Glutamatergic neuron (in vitro differentiated cells): ENCODE results near the gene HOMER3. TPM values are rescaled to one million over a fixed set of nuclear protein-coding genes. Genes with fewer than 3 reads are reported as not detected.
A peak's percentile ranks its signal among the peaks of the same experiment; 100 is the strongest.

ENCODE experiments used
- DNase-seq: peaks from one replicate; pipeline ENCODE4 v3.0.0; 2022
- H3K27ac Mint-ChIP-seq: one replicate; pipeline ENCODE4 v1.8.0; 2020; ENCODE audit warnings: mild to moderate bottlenecking, mixed read lengths, inconsistent platforms; ENCODE audit not compliant: unreplicated experiment
- H3K27me3 Mint-ChIP-seq: one replicate; pipeline ENCODE4 v1.8.0; 2020; ENCODE audit warnings: mild to moderate bottlenecking, moderate library complexity, mixed read lengths, inconsistent platforms; ENCODE audit not compliant: unreplicated experiment
- H3K36me3 Mint-ChIP-seq: one replicate; pipeline ENCODE4 v1.8.0; 2020; ENCODE audit warnings: mild to moderate bottlenecking, mixed read lengths, inconsistent platforms; ENCODE audit not compliant: unreplicated experiment
- H3K4me1 Mint-ChIP-seq: one replicate; pipeline ENCODE4 v1.8.0; 2020; ENCODE audit warnings: mild to moderate bottlenecking, low read depth, mixed read lengths, inconsistent platforms; ENCODE audit not compliant: unreplicated experiment
- H3K4me3 Mint-ChIP-seq: one replicate; pipeline ENCODE4 v1.8.0; 2020; ENCODE audit warnings: mild to moderate bottlenecking, mixed read lengths, inconsistent platforms; ENCODE audit not compliant: unreplicated experiment
- H3K9me3 Mint-ChIP-seq: one replicate; pipeline ENCODE4 v1.8.0; 2020; ENCODE audit warnings: mild to moderate bottlenecking, moderate library complexity, mixed read lengths, inconsistent platforms; ENCODE audit not compliant: unreplicated experiment
- total RNA-seq: library from RNA; stranded (reverse); fragmentation: NEBNext Ultra II Directional; extraction: Animal tissue kit (Norgen Biotek cat#: 25700); gene quantifications from one replicate; pipeline ENCODE4 v1.2.1, GENCODE V29; 2021; ENCODE audit not compliant: unreplicated experiment
- TF ChIP-seq, protein P1 (sequence below): fragments of 200-600 bp; sonication (generic); IDR thresholded peaks from one replicate; pipeline ENCODE4 v1.5.0; 2021; ENCODE audit not compliant: partially characterized antibody, unreplicated experiment

Gene HOMER3
- total RNA-seq, 1 donor from 2014 or later, result 217 TPM

DNA sequence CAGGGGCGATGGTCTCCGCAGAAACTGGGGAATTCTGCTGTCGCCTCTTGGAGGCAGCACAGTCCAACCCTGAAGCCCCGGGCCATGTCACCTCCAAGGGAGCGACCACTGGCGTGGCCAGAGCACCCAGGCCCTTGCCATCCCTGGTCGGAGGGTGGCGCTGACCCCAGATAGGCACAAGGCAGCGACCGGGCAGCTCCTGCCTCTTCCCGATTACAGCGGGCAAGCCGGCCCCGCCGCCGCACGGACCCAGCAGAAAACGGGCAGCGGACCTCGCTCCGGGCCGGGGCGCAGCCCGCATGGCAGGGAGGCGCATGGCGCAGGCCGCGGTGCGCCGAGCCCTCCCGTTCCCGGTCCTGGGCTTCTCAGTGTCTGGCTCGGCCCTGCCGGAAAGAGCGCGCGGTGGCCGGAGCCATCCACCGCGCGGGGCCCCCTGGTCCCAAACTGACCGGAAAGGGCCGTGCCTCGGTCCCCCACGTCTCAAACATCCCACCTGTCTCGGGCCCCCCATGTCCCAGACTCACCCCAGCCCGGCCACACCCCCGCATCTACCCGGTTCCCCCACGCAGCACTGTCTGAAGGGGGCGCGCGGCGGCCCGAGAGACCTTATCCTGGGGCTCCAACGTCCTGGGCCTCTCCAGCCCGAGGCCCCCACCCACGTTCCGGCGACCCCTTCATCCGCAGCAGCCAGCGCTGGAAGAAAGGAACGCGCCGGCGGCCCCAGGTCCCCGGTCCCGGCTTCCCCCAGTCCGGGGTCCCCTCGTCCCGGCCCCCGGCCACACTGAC lies 45.8 kb downstream of the HOMER3 start:
- peaks cover 3% of the 10 kb centered on the region for H3K4me1 Mint-ChIP-seq
- no peaks in the 10 kb centered on the region for H3K36me3 Mint-ChIP-seq
- H3K4me3 Mint-ChIP-seq, result peak overlapping the region; percentile 79
- DNase-seq, result peak; percentile 88
- peaks cover 10% of the 10 kb centered on the region for H3K27me3 Mint-ChIP-seq
- no peak overlapping the region for H3K27ac Mint-ChIP-seq
- TF ChIP-seq, protein P1, sequence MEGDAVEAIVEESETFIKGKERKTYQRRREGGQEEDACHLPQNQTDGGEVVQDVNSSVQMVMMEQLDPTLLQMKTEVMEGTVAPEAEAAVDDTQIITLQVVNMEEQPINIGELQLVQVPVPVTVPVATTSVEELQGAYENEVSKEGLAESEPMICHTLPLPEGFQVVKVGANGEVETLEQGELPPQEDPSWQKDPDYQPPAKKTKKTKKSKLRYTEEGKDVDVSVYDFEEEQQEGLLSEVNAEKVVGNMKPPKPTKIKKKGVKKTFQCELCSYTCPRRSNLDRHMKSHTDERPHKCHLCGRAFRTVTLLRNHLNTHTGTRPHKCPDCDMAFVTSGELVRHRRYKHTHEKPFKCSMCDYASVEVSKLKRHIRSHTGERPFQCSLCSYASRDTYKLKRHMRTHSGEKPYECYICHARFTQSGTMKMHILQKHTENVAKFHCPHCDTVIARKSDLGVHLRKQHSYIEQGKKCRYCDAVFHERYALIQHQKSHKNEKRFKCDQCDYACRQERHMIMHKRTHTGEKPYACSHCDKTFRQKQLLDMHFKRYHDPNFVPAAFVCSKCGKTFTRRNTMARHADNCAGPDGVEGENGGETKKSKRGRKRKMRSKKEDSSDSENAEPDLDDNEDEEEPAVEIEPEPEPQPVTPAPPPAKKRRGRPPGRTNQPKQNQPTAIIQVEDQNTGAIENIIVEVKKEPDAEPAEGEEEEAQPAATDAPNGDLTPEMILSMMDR, result peak; percentile 61
- peaks cover 3% of the 10 kb centered on the region for H3K9me3 Mint-ChIP-seq

DNA sequence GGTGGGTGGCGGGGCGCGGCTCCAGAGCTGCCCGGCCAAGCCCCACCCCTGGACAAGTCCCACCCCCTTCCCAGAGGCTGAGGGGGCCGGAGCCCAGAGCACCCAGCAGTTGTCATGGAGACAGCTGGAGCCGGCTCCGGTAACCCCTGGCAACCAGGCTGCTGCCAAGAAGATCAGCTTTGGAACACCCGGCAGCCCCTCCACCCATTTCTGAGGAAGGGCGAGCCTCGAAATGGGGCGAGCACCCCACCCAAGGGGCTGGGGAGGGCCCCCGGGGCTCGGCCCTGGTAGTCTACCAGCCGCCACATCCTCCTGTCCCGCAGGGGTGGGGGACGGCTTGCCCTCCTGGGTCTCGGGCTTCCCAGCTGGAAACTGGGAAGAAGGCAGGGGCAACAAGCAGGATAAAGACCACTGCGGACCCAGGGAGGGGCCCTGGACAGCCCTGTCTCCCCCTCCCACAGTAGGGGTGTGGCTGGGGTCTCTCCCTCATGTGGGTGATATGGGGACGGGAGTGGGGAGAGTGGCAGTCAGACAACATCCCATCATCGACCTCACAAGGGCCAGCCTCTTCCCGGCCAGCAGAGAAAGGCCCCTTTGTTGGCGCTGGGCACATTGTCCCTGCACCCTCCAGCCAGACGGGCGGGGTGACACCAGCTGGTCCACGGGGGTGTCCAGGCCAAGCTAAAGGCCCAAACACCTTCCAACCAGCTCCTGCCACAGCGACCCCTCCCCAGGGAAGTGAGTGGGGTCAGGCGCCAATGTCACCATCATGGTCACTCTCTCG lies 46.6 kb downstream of the HOMER3 start:
- Mint-ChIP-seq H3K27ac (no peak overlapping the region), H3K36me3 (no peaks in the 10 kb centered on the region), H3K4me1 (peaks cover 3% of the 10 kb centered on the region), H3K9me3 (peaks cover 3% of the 10 kb centered on the region), H3K27me3 (peaks cover 11% of the 10 kb centered on the region), H3K4me3 (peak overlapping the region; percentile 71)
- TF ChIP-seq, protein P1, result no peak
- DNase-seq, result peak; percentile 83

DNA sequence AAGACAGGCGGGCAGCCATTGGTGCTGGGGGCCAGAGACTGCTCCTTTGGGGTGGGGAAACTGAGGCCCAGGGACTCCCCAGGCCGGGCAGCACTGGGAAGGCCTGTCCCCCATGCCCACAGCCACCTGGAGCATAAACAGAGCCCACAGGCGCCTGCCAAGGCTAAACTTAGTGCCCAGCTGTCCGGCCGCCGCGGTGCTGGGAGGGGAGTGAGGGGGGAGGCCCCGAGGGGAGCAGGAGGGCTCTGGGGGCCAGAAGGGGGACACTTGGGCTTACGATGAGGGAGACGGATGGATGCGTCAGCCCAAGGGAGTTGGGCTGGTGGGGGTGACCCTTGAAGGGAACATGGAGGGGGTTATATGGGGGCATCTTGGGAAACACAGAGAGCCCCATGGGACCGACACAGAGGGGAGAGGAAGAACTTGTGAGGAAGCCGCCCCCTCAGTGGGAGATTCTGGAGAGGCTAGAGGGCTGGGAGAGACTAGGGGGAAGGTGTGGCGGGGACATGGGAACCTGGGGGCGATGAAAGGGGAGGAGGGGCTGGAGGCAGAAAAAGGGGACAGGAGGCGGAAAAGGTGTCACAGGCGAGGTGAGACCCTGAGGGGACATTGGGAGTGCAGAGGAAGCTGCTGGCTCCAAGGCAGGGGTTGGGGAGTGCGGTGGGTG lies 47.3 kb downstream of the HOMER3 start:
- Mint-ChIP-seq H3K4me3 (peak overlapping the region; percentile 46), H3K27ac (no peak overlapping the region), H3K4me1 (peaks cover 3% of the 10 kb centered on the region), H3K27me3 (peaks cover 11% of the 10 kb centered on the region), H3K36me3 (no peaks in the 10 kb centered on the region), H3K9me3 (peaks cover 3% of the 10 kb centered on the region)
- DNase-seq, result no peak
- TF ChIP-seq, protein P1, result no peak

- Mint-ChIP-seq H3K4me3 (no peak overlapping the region), H3K9me3 (peaks cover 1% of the 10 kb centered on the region), H3K36me3 (peaks cover 6% of the 10 kb centered on the region), H3K27ac (no peak overlapping the region), H3K27me3 (peaks cover 2% of the 10 kb centered on the region), H3K4me1 (peaks cover 3% of the 10 kb centered on the region)
- TF ChIP-seq, protein P1, result no peak
- DNase-seq, result no peak
These were observed 50.9 kb downstream of the HOMER3 start for GRCh38 chr19:18889949-18890745.
